HG03095 (cell line): ENCODE data around the gene GLOD4.
A peak's percentile ranks its signal among the peaks of the same experiment; 100 is the strongest.
"Not testable (repeated sequence)": the region's sequence is repeated elsewhere in the genome, so short reads cannot be mapped to it uniquely, and the experiment has no call there.

Source experiments
- ATAC-seq: cut with Tn5 transposase; IDR thresholded peaks from one replicate; pipeline ENCODE4 v1.9.1; 2021; ENCODE audit warnings: moderate library complexity; ENCODE audit not compliant: unreplicated experiment

GLOD4 gene

GRCh38 chr17:784143-784542, 2.1 kb upstream of the GLOD4 start:
- ATAC-seq, result no peak

GRCh38 chr17:778096-778495, 4.0 kb downstream of the GLOD4 start:
- no peak for ATAC-seq

- no peak for ATAC-seq
These were observed 7.8 kb downstream of the GLOD4 start for GRCh38 chr17:774313-774584.

- no peak for ATAC-seq
These were observed 8.4 kb downstream of the GLOD4 start for GRCh38 chr17:773467-774312.

GRCh38 chr17:773016-773415, 9.1 kb downstream of the GLOD4 start:
- no peak for ATAC-seq

- ATAC-seq, result no peak
These were observed 15.0 kb downstream of the GLOD4 start for GRCh38 chr17:767076-767475.

GRCh38 chr17:760371-760770, 21.7 kb downstream of the GLOD4 start:
- no peak for ATAC-seq

GRCh38 chr17:759964-760363, 22.1 kb downstream of the GLOD4 start:
- ATAC-seq, result no peak

- not testable (repeated sequence) for ATAC-seq
These were observed 26.0 kb downstream of the GLOD4 start for GRCh38 chr17:756010-756567.

GRCh38 chr17:755319-755961, 26.6 kb downstream of the GLOD4 start:
- ATAC-seq, result not testable (repeated sequence)

GRCh38 chr17:753418-753817, 28.7 kb downstream of the GLOD4 start:
- ATAC-seq, result no peak

- ATAC-seq, result no peak
These were observed 29.4 kb downstream of the GLOD4 start for GRCh38 chr17:752620-753219.

- peak; percentile 75 for ATAC-seq
These were observed 30.0 kb downstream of the GLOD4 start, which contains the start of gene GEMIN4 for GRCh38 chr17:752002-752619. TSS of gene GEMIN4 (minus strand) at chr17:752264. CDS start at chr17:752142, 122 bp downstream.

GRCh38 chr17:751269-752001, 30.6 kb downstream of the GLOD4 start:
- peak; percentile 30 for ATAC-seq

GRCh38 chr17:750431-751037, 31.5 kb downstream of the GLOD4 start:
- ATAC-seq, result no peak

- ATAC-seq, result not testable (repeated sequence)
These were observed 32.7 kb downstream of the GLOD4 start for GRCh38 chr17:749359-749758.

- not testable (repeated sequence) for ATAC-seq
These were observed 33.5 kb downstream of the GLOD4 start for GRCh38 chr17:748604-749003.

- no peak for ATAC-seq
These were observed 35.1 kb downstream of the GLOD4 start for GRCh38 chr17:746783-747629.

- ATAC-seq, result no peak
These were observed 35.9 kb downstream of the GLOD4 start for GRCh38 chr17:746181-746580.
